Activated CD8-positive, alpha-beta memory T cell treated with anti-CD3 and anti-CD28 coated beads, Interleukin-2, amount 50 U/mL, for 24 hours (primary cell): ENCODE results near the gene TFAP2C.
"Not testable (repeated sequence)": the region's sequence is repeated elsewhere in the genome, so short reads cannot be mapped to it uniquely, and the experiment has no call there.

Experiments
- DNase-seq: peaks from one replicate; pipeline ENCODE4 v3.0.0-alpha.2; 2020; ENCODE audit errors: extremely low read depth

TFAP2C gene

DNA sequence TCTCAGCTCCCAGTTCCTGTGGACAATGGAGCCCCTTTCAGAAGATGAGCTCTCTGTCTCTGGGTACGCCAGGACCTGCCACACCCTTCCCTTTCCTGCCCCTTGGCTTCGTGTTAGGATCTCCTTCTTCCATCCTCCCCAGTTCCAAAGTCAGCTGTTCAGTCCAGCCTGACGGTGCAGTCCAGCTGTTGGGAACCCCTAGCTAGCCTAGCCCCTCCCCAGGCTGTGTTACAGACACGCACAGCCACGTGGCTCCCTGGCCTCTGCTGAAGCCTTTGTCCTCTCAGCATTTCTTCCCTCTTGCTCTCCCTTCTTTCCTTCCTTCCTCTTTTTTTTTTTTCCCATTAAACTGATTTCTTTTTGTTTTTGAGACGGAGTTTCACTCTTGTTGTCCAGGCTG is 12.4 kb upstream of the TFAP2C start:
- no peak for DNase-seq

DNA sequence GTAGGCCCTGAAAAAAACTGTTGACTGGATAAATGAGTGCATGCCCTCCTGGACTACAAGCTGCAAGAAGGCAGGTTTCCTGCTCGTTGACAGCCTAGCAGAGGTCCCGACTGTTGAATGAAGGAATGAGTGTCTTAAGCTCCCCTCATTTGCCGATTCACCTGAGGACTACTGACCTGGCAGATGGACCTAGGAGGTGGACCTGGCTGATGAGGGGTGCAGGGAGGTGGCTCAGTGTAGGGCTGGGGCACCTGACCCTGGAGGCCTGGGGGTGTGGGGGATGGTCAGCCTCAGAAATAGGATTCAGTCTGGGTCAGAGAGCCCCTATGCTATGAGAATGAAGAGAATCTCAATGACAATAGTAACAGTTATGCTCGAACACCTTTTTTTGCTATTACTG is 11.6 kb upstream of the TFAP2C start:
- no peak for DNase-seq

DNA sequence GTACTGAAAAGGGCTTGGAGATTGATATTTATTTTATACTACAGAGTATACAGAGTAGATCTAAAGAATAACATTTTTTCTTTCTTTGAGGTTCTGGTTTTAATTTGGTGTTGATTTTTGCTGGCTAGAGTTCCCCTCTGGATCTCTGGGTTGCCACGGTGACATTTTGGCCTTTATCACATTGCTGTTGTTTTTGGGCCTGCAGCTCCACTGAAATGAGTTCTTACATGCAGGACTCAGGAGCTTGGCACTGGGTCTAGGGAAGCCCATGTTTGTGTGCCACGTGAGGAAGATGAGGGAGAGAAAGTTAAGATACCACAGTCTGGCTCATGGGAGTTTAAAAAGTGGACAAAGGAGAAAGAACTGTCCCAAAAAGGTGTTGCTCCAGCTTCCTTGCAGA is 7.4 kb upstream of the TFAP2C start:
- DNase-seq = no peak

DNA sequence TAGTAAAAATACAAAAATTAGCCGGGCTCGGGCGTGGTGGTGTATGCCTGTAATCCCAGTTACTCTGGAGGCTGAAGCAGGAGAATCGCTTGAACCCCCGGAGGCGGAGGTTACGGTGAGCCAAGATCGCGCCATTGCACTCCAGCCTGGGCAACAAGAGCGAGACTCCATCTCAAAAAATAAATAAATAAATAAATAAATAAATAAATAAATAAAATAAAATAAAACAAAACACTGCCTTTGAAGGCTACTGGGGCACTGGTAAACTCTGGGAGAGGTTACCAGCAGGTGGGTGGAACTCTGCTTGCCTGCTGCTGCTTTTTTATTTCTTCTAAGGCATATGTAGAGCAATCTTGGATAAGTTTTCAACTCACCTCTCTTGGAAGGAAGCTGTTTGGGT is 5.2 kb upstream of the TFAP2C start:
- DNase-seq = not testable (repeated sequence)

DNA sequence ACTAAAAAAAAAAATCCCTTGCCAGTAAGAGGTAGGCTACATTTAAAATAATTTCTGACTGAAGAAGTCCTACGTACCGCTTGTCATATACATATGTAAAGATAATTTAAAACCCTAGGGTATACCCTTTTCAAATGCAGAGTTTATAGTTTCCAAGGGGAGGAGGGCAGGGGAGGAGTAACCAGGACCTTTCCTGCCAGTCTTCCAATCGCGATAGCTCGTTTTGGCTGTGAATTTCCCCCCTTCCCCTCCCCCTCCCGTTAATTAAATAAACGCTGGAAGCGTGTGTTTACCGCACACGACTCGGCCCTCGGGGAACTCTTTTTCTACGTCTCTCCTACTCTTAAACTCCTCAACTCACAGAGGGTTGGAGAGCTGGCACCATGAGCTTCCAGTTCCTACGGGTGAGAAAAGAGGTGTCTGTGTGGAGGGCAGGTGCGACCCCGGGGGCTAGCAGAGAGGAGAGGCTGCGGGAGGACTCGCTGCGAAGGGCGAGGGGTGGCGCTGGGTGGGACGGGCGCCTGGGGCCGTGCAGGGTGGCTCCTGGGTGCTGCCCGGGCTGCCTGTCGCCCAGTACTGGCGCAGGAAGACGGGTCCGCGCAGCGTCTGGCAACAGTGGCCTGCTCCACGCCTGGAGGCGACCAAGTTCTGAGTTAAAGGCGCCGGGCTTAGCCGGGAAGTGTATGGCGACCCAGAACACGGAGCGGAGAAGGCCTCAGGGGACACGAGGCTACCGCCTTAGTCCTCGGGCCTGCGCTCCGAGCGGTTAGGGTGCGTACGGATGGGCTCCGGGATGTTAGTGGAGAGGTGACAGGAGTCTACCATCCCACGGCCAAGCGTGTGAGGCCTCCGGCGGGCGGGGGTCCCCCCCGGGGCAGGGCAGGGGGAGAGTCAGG is 4.1 kb upstream of the TFAP2C start:
- no peak for DNase-seq

DNA sequence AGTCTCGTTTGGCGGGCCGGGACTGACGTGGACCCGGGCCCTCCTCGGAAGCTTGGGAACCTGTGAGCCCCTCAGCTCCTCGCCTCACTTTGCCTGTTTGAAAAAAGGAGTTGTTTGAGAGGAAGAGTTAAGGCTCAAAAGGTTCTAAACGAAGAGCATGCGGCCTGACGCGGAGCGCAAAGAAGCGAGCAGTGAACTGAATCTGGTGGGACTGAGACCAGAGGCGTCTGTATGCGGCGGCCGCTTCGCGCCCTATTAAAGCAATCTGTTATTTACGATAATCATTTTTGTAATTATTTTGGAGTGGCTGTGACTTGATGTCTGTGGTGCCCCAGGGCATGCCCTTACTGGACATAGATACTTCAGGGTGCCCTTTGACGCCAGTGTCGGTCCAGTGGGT is 3.3 kb upstream of the TFAP2C start:
- DNase-seq = no peak

DNA sequence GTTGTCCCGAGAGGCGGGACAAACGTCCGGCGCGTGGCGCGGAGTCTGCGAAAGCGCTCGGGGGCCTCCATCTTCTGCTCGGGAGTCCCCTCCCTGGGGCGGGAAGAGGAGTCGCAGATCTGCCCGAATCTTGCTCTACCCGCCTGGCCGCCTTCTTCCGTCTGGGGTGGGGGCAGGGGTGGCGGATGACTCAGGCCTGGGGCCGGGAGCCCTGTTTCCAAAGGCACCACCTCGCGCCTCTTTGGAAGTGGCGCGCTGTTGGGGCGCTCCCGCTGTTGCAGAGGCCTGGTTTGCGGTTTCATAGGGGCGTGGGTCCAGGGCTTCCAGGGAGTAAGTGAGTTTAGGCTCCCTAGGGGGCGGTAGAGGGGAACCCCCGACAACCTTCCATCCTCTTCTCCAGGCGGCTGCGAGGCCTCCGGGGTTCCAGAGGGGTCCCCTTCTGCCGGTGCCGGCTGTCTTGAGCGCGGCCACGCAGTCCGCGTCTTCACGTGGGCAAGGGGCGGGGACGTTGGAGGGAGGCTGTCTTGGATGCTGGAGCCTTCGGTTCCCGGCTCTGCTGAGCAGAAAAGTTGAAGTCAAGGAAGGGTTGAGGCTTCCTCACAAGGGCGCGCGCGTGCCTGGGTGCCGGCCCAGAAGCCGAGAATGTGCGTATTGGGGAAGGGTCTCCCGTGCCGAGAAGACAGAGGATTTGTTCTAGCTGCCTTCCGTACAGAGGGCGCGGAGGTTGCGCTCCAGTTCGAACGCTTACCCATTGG is 2.6 kb upstream of the TFAP2C start:
- no peak for DNase-seq

DNA sequence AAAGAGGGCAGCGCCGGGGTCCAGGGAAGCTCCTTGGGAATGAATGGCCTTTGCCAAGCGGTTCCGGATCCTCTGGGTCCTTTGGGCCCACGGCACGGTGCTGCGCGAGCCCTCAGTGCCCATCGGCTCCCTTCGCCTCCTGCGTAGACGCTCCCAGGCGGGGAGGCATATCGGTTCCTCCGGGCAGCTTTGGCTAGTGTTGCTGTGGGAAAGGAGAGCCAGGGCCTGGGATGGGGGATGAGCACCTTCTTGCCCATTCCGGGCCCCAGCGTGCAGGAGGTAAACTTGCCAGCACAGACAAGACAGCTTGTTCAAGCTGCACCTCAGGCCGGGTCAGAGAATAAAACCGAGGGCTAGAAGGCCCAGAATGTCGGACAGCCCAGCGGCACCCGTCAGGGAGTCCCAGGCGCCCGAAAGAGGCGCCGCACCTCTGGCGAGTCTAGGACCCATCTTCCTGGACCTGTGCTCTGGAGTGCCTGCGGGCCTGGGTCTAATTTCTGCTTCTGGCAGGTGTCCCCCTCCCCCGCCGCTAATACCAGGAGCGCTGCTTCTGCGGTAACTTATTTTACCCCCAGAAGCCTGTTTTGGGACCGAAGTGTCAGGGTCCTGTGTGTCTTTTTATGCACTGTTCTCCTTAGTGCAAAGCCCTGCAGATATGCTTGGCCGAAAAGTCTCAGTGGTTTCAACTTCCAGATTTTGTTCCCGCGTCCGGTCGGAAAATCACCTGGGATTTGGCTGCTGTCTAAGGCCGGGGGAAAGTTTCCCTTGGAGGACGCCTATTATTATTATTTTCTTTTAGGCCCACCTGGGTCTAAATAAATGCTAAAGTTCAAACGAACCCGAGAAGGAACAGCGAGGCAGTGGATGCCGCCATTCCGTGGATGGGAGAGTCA is 1.7 kb upstream of the TFAP2C start:
- no peak for DNase-seq

DNA sequence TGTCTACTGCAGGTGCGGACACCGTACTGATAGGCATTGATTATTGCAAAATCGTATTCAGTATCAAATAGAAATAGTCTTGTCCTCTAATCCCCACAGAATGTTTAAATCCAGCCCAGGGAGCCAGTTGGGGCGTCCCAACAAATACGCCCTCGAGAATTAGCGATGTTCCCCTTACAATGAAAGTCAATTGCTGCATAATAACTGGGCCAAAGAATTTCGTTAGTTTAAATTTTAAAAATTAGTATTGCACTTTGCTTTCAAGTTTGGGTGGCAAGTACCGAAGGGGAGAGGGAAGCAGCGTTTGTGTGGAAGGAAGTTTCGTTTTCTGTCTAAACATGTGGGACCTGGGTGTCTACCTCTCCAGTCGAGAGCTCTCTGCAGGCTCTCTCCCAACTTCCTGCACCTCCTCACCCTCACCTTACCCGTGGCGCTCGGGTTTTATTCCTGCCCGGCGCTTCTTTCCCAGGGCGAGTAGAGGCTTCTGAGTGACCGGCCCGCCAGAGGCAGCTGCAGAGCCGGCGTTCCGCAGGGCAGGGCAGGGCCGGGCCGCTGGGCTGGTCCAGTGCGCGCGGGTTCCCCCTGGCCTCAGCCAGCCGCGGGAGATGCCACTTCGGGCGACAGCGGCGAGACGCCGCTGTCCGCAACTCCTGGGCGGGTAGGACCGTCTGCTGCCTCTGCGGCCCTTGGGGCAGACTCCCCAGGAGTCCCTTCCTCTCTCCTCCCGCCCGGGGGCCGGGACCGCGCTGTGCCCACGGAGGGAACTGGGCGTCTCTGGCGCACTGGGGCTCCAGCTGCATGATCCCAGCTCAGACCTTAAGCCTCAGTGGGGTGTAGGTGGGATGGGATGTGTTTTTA is 862 bp upstream of the TFAP2C start:
- DNase-seq = no peak

DNA sequence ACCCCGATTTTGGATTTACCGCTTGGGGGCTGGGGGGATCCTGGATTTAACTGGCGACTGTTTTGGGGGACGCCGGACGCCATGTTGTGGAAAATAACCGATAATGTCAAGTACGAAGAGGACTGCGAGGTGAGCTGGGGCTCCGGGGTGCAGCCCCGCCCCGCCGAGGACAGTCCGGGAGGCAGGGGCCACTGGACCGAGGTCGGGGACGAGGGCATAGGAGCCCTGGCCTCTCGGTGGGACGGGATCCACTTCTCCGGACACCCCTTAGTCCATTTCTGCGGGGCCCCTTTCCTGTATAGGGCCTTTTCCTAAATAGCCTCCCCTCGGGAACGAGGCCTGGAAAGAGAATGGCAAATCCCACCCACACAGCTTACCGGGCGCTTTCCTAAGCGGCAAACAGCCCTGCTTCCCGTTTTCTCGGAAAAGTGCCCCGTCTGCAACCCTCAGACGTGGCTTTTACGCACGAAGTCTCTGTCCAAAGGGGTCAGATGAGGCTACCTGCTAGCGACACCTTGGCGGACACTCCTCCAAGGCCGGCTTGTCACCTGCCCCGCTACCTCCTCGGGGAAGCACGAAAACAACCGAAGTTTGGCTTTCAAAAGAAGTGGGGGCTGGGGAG is 469 bp downstream of the TFAP2C start:
- no peak for DNase-seq

GRCh38 chr20:56630086-56630493 is 984 bp downstream of the TFAP2C start:
- DNase-seq = no peak

- DNase-seq = no peak
Observed at GRCh38 chr20:56630506-56631317, 1.6 kb downstream of the TFAP2C start.

DNA sequence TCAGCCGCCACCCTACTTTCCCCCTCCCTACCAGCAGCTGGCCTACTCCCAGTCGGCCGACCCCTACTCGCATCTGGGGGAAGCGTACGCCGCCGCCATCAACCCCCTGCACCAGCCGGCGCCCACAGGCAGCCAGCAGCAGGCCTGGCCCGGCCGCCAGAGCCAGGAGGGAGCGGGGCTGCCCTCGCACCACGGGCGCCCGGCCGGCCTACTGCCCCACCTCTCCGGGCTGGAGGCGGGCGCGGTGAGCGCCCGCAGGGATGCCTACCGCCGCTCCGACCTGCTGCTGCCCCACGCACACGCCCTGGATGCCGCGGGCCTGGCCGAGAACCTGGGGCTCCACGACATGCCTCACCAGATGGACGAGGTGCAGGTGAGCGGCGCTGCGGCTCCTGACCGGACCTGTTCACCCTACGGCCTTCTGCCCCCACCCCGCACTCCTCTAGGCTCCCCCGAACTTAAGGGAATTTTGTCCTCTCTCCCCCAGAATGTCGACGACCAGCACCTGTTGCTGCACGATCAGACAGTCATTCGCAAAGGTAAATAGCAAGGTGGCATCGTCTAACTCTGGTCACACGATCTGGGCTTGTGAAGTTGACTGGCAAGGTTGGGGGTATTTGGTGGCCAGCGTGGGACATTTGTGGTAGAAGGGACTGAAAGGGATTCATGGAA is 2.3 kb downstream of the TFAP2C start:
- no peak for DNase-seq

- DNase-seq = no peak
Observed at GRCh38 chr20:56631990-56632327, 2.9 kb downstream of the TFAP2C start.

DNA sequence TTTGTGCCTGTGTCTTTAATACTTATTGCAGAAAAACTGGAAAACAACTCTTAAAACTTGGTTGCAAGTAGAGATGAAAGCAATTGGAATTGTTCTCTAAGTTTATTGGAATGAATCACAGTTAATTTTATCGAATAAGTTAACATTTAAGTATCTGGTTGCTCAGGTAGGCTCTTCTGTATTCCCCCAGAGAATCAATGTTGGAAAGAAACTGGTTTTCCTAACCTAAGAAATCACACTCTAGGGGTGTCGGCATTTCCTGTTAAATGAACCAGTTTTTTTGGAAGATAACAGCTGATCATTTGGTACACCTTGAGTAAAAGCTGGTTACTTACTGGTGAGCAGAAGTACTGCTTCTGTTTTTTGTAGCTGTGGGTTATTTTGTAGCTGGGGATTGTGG is 5.2 kb downstream of the TFAP2C start:
- DNase-seq = no peak

GRCh38 chr20:56634735-56635385 is 5.8 kb downstream of the TFAP2C start:
- DNase-seq = no peak

- DNase-seq = no peak
Observed at GRCh38 chr20:56636716-56637115, 7.6 kb downstream of the TFAP2C start.

GRCh38 chr20:56637576-56637975 is 8.5 kb downstream of the TFAP2C start:
- DNase-seq = no peak

DNA sequence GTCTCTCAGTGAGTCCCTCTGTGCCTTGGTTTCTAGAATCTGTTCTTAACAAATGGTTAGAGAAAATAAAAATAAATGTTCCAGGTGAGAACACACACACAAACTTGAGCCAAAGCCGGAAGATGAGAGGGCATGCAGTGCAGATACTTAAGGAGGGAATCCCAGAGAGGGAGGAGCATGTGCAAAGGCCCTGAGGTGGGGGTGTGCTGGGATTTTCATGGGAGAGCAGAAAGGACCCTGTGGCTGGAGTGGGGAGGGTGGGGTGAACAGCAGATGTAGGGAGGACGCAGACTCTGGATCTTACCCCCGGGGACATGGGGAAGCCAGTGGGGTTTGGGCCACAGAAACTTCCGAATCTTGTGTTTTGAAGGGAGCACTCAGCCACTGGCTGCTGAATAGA is 17.5 kb downstream of the TFAP2C start:
- no peak for DNase-seq
